ENCODE measurements around the gene HAUS5.

DNA sequence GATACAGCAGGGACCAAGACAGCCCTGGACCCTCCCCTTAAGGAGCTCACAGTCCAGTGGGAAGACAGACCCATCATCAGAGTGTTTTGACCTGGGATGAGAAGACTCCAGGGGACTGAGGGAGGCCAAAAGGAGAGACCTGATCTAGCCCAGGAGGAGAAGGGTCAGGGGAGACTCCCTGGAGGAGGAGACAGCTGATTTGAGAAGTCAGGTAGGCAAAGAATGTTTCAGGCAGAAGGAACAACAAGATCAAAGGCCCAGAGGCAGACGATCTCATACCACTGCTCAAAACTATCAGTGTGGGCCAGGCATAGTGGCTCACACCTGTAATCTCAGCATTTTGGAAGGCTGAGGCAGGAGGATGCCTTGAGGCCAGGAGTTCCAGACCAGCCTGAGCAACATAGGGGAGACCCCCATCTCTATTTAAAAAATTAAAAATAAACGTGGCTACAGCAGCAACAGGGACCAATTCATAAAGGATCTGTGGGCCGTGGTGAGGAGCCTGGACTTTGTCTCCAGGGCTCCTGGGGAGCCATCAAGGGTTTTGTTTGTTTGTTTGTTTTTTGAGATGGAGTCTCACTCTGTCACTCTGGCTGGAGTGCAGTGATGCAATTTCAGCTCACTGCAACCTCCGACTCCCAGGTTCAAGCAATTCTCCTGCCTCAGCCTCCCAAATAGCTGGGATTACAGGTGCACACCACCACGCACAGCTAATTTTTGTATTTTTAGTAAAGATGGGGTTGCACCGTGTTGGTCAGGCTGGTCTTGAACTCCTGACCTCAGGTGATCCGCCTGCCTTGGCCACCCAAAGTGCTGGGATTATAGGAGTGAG, 33.4 kb downstream of the HAUS5 start:
- TF ChIP-seq, protein P1, sequence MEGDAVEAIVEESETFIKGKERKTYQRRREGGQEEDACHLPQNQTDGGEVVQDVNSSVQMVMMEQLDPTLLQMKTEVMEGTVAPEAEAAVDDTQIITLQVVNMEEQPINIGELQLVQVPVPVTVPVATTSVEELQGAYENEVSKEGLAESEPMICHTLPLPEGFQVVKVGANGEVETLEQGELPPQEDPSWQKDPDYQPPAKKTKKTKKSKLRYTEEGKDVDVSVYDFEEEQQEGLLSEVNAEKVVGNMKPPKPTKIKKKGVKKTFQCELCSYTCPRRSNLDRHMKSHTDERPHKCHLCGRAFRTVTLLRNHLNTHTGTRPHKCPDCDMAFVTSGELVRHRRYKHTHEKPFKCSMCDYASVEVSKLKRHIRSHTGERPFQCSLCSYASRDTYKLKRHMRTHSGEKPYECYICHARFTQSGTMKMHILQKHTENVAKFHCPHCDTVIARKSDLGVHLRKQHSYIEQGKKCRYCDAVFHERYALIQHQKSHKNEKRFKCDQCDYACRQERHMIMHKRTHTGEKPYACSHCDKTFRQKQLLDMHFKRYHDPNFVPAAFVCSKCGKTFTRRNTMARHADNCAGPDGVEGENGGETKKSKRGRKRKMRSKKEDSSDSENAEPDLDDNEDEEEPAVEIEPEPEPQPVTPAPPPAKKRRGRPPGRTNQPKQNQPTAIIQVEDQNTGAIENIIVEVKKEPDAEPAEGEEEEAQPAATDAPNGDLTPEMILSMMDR (optimal IDR thresholded peaks at IDR 0.05 in 1 of 3, IDR thresholded peaks at IDR 0.05 in 1 of 3, conservative IDR thresholded peaks at IDR 0.05 in 1 of 3; ENCODE audit: extremely low read depth in 1 of 3, insufficient read depth in 2 of 3, low read length in 3 of 3) = no peak
- TF ChIP-seq EZH2 (IDR thresholded peaks at IDR 0.05; ENCODE audit: low read length) = no peak

All from keratinocyte (primary cell).